ENCODE results near the gene CADM1.

GRCh38 chr11:115183136-115183535 lies 321.1 kb downstream of the CADM1 start:
- TF ChIP-seq, protein P1, sequence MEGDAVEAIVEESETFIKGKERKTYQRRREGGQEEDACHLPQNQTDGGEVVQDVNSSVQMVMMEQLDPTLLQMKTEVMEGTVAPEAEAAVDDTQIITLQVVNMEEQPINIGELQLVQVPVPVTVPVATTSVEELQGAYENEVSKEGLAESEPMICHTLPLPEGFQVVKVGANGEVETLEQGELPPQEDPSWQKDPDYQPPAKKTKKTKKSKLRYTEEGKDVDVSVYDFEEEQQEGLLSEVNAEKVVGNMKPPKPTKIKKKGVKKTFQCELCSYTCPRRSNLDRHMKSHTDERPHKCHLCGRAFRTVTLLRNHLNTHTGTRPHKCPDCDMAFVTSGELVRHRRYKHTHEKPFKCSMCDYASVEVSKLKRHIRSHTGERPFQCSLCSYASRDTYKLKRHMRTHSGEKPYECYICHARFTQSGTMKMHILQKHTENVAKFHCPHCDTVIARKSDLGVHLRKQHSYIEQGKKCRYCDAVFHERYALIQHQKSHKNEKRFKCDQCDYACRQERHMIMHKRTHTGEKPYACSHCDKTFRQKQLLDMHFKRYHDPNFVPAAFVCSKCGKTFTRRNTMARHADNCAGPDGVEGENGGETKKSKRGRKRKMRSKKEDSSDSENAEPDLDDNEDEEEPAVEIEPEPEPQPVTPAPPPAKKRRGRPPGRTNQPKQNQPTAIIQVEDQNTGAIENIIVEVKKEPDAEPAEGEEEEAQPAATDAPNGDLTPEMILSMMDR (IDR thresholded peaks at IDR 0.05; ENCODE audit: borderline replicate concordance, extremely low read depth, low read length, poor library complexity, severe bottlenecking): no peak
- TF ChIP-seq EZH2 (IDR thresholded peaks at IDR 0.05; ENCODE audit: borderline replicate concordance, low read depth, low read length, severe bottlenecking): no peak

All from DND-41 (cell line).